Body of pancreas (tissue), 4 donors: ENCODE results near the gene CLEC19A. TPM values are rescaled to one million over a fixed set of nuclear protein-coding genes. Genes with fewer than 3 reads are reported as not detected.

Source experiments
- ATAC-seq: fragments of 150-250 bp; one replicate; pipeline ENCODE4 v1.9.1; 2016
- DNase-seq, 4 donors: peaks; one replicate each; pipeline ENCODE4 v3.0.0-alpha.2; 2019
- H3K27ac ChIP-seq, 4 donors: fragments of 200-600 bp; sonication (generic); 1 replicate in 3 of 4; 2 replicates in 1 of 4; pipeline versions ENCODE4 v1.5.1 to v1.6.1; 2016 to 2019; ENCODE audit warnings: mild to moderate bottlenecking in 1 of 4, mixed read lengths in 1 of 4, moderate library complexity in 1 of 4
- H3K27me3 ChIP-seq, 2 donors: fragments of 200-600 bp; sonication (generic); one replicate each; pipeline ENCODE4 v1.6.0; 2016; ENCODE audit warnings: mild to moderate bottlenecking in 1 of 2
- H3K36me3 ChIP-seq, 2 donors: fragments of 200-600 bp; sonication (generic); replicated peaks in 1 of 2; 2 replicates each; pipeline ENCODE4 v1.5.1; 2016; ENCODE audit warnings: low read depth in 2 of 2; ENCODE audit not compliant: insufficient read depth in 1 of 2
- H3K4me1 ChIP-seq: fragments of 200-600 bp; sonication (generic); one replicate; pipeline ENCODE4 v1.6.0; 2016
- H3K4me3 ChIP-seq, 2 donors: fragments of 200-600 bp; sonication (generic); 1 replicate in 1 of 2; 2 replicates in 1 of 2; pipeline ENCODE4 v1.5.1; 2016 to 2019
- H3K9me3 ChIP-seq, 3 donors: fragments of 200-600 bp; sonication (generic); 1 replicate in 2 of 3; 2 replicates in 1 of 3; pipeline ENCODE4 v1.5.1; 2016
- POLR2A ChIP-seq, 3 donors: fragments of 450-650 bp; IDR thresholded peaks; one replicate each; pipeline ENCODE4 v1.6.1; 2016; ENCODE audit warnings: antibody characterized with exemption in 3 of 3, mild to moderate bottlenecking in 2 of 3
- WGBS, 2 donors: methylation state at CpG; one replicate each; pipeline ENCODE4 v1.1.5; 2017; 5-methylcytosine and 5-hydroxymethylcytosine counted together
- intact Hi-C: fragments of 100-400 bp; cut with DNase I; formaldehyde crosslinking; loops from one replicate; pipeline ENCODE4 v1.15.1; 2023
- total RNA-seq, 2 donors: library from RNA; depleted of rRNA; stranded (reverse); fragments of >200 nt; gene quantifications; one replicate each; pipeline ENCODE4 v1.1.0, GENCODE V29; 2016
- TF ChIP-seq, protein P1 (sequence below), 7 experiments: fragments of 450-650 bp in 4 of 7; fragments of 200-600 bp in 3 of 7; sonication (generic) in 3 of 7; IDR thresholded peaks; one replicate each; pipeline ENCODE4 v1.5.1; 2016 to 2019; ENCODE audit warnings: antibody characterized with exemption in 7 of 7

Gene CLEC19A
- total RNA-seq, 2 donors from 2014 or later = not detected

DNA sequence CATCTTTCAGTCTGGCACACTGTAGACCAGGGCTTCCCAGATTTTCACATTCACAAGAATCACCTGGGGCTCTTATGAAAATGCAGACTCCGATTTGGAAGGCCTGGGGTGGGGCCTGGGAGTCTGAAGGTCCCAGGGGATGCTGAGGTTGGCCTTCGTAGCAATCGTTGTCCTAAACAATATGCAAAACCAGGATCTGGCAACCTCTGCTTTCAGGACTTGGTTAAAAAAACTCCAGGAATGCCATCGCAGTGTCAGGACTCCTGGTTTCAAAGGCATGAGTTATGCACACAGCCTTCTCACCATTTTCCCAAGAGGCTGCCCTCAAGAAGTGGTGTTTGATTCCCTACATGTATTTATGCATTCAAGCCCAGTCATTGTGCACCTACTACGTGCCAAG lies 6.7 kb downstream of the CLEC19A start:
- H3K27ac ChIP-seq = no peak overlapping the region
- no peaks in the 10 kb centered on the region for H3K9me3 ChIP-seq
- H3K27me3 ChIP-seq = no peaks in the 10 kb centered on the region
- WGBS, 2 donors = 46 to 50% methylated on average over 5 of the region's 5 CpGs
- no peaks in the 10 kb centered on the region for H3K36me3 ChIP-seq
- no peak for ATAC-seq
- no peak for TF ChIP-seq POLR2A (IDR thresholded peaks at IDR 0.05)
- TF ChIP-seq, protein P1, sequence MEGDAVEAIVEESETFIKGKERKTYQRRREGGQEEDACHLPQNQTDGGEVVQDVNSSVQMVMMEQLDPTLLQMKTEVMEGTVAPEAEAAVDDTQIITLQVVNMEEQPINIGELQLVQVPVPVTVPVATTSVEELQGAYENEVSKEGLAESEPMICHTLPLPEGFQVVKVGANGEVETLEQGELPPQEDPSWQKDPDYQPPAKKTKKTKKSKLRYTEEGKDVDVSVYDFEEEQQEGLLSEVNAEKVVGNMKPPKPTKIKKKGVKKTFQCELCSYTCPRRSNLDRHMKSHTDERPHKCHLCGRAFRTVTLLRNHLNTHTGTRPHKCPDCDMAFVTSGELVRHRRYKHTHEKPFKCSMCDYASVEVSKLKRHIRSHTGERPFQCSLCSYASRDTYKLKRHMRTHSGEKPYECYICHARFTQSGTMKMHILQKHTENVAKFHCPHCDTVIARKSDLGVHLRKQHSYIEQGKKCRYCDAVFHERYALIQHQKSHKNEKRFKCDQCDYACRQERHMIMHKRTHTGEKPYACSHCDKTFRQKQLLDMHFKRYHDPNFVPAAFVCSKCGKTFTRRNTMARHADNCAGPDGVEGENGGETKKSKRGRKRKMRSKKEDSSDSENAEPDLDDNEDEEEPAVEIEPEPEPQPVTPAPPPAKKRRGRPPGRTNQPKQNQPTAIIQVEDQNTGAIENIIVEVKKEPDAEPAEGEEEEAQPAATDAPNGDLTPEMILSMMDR (IDR thresholded peaks at IDR 0.05) = no peak
- no peaks in the 10 kb centered on the region for H3K4me1 ChIP-seq
- intact Hi-C loops = no loop called here
- no peak overlapping the region for H3K4me3 ChIP-seq
- DNase-seq = no peak

DNA sequence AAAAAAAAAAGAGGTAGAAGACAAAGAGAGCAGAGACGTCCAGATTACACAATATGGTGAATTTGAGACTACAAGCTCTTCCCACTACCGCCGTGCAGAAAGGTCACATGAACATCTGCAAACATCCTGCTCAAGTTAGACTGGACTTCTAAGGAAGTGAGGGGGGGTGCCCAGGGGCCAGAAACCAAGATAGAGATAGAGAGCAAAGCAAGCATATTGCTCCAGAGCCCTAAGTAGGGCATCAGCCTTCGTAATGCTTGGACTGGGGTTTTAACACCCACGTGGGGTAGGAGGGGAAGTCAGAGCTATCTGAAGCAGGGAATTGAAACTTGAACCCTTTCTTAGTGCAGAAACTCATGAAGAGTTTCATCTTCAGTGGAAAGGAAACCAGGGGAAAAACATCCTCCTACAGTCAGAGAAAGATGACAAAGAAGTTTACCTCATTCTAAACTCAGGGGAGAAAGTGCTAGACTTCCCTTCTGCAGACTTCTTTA lies 8.7 kb downstream of the CLEC19A start:
- TF ChIP-seq POLR2A (IDR thresholded peaks at IDR 0.05) = no peak
- TF ChIP-seq, protein P1 (IDR thresholded peaks at IDR 0.05) = no peak
- intact Hi-C loops = no loop called here
- Histone ChIP-seq H3K27ac (no peak overlapping the region), H3K4me3 (no peak overlapping the region), H3K9me3 (no peaks in the 10 kb centered on the region), H3K36me3 (no peaks in the 10 kb centered on the region), H3K4me1 (no peaks in the 10 kb centered on the region), H3K27me3 (no peaks in the 10 kb centered on the region)
- DNase-seq = peak in 3 of 4 donors; percentile 14 to 68 (median 28)
- 13 to 25% methylated on average over 5 of the region's 5 CpGs for WGBS, 2 donors
- ATAC-seq = peak; percentile 27

DNA sequence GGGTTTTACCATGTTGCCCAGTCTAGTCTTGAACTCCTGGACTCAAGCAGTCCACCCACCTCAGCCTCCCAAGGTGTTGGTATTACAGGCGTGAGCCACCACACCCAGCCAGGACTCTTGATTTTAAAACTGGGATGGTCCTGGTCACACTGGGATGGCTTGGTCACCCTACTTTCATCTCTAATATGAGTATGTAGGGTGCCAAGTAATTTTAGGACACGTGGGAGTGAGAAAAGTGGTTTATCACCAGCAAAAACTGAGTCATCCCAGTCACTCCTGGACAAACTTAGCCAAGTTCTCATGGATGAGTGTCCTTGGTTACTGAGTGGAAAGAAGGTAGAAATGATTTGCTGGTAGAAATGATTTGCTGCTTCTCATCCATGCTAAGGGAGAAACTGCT lies 9.9 kb downstream of the CLEC19A start:
- intact Hi-C loops = no loop called here
- WGBS, 2 donors = 33 to 63% methylated on average over 2 of the region's 2 CpGs

DNA sequence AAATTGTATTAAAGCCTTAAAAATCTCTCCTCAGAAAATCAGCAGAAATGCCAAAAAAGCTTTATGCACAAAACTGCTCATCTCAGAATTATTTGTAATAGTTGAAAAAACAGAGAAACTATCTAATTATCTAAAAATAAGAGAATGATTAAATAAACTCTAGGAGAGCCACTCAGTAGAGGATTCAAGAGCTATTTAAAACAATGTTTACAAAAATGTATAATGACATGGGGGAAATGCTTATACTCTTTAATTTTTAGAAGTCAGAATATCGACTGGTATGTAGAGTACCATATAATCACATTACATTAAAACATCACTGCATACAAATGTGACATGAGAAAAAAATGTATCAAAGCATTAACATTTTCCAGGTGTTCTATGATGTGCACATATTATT lies 11.9 kb downstream of the CLEC19A start:
- ATAC-seq = no peak
- DNase-seq = no peak
- TF ChIP-seq, protein P1 (IDR thresholded peaks at IDR 0.05) = no peak
- no peak for TF ChIP-seq POLR2A (IDR thresholded peaks at IDR 0.05)
- no peak overlapping the region for H3K27ac ChIP-seq
- H3K27me3 ChIP-seq = no peaks in the 10 kb centered on the region
- no peaks in the 10 kb centered on the region for H3K9me3 ChIP-seq
- intact Hi-C loops = no loop called here
- 61% methylated on average over 1 of the region's 1 CpG for WGBS, 2 donors
- no peaks in the 10 kb centered on the region for H3K4me1 ChIP-seq
- no peak overlapping the region for H3K4me3 ChIP-seq
- no peaks in the 10 kb centered on the region for H3K36me3 ChIP-seq

More for the DNA sequence above, 9.9 kb downstream of the CLEC19A start:
- H3K27me3 ChIP-seq = no peaks in the 10 kb centered on the region
- TF ChIP-seq POLR2A (IDR thresholded peaks at IDR 0.05) = no peak
- TF ChIP-seq, protein P1 (IDR thresholded peaks at IDR 0.05) = no peak
- no peaks in the 10 kb centered on the region for H3K9me3 ChIP-seq
- H3K27ac ChIP-seq = no peak overlapping the region
- ATAC-seq = no peak
- DNase-seq = no peak
- H3K4me3 ChIP-seq = no peak overlapping the region
- H3K36me3 ChIP-seq = no peaks in the 10 kb centered on the region
- H3K4me1 ChIP-seq = no peaks in the 10 kb centered on the region

DNA sequence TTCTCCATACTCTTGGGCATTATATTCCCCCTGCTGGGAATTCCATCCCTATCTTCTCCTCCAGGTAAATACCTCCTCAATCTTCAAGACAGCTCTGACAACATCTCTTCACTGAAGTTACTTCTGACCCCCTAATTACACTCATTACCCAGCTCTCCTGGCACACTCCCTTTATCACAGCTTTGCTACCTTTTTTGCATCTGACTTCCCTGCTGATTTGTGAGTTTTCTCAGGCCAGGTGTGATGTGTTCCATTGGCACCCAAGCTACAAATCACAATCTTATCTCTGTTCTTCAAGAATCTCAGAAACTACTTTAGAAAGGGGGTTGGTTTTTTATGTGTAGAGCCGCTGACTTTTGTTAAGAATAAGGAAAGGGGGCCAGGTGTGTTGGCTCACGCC lies 14.0 kb downstream of the CLEC19A start:
- WGBS, 2 donors = 32 to 33% methylated on average over 2 of the region's 2 CpGs
- ATAC-seq = no peak

More for the DNA sequence above, 14.0 kb downstream of the CLEC19A start:
- DNase-seq = no peak
- H3K27me3 ChIP-seq = no peaks in the 10 kb centered on the region
- no peaks in the 10 kb centered on the region for H3K4me1 ChIP-seq
- H3K4me3 ChIP-seq = no peak overlapping the region
- H3K9me3 ChIP-seq = no peaks in the 10 kb centered on the region
- H3K36me3 ChIP-seq = no peaks in the 10 kb centered on the region
- intact Hi-C loops = no loop called here
- no peak overlapping the region for H3K27ac ChIP-seq
- TF ChIP-seq, protein P1 (IDR thresholded peaks at IDR 0.05) = no peak
- no peak for TF ChIP-seq POLR2A (IDR thresholded peaks at IDR 0.05)
